Skeletal muscle tissue (tissue), 4 donors: ENCODE measurements around the gene C22orf23. TPM values are rescaled to one million over a fixed set of nuclear protein-coding genes. Genes with fewer than 3 reads are reported as not detected.
A peak's percentile ranks its signal among the peaks of the same experiment; 100 is the strongest.

Experiments used
- H3K27ac ChIP-seq: one replicate; pipeline ENCODE4 v1.7.0; 2013; ENCODE audit warnings: mild to moderate bottlenecking, low read depth, low read length, inconsistent platforms
- H3K27me3 ChIP-seq, 3 donors: one replicate each; pipeline ENCODE4 v1.7.0; 2013; ENCODE audit warnings: low read length in 3 of 3; ENCODE audit not compliant: control insufficient read depth in 3 of 3, insufficient read depth in 3 of 3
- H3K36me3 ChIP-seq, 3 donors: one replicate each; pipeline ENCODE4 v1.7.0; 2013; ENCODE audit warnings: low read length in 3 of 3; ENCODE audit not compliant: control insufficient read depth in 3 of 3, insufficient read depth in 3 of 3
- H3K4me1 ChIP-seq, 3 donors: one replicate each; pipeline ENCODE4 v1.7.0; 2013; ENCODE audit warnings: low read length in 3 of 3, mild to moderate bottlenecking in 3 of 3; ENCODE audit not compliant: control insufficient read depth in 3 of 3, insufficient read depth in 3 of 3
- H3K4me3 ChIP-seq, 3 donors: one replicate each; pipeline ENCODE4 v1.7.0; 2013; ENCODE audit warnings: low read length in 3 of 3
- H3K9ac ChIP-seq, 3 donors: one replicate each; pipeline ENCODE4 v1.7.0; 2013; ENCODE audit warnings: low read length in 3 of 3, mild to moderate bottlenecking in 3 of 3, moderate library complexity in 2 of 3, low read depth in 1 of 3
- H3K9me3 ChIP-seq, 3 donors: one replicate each; pipeline ENCODE4 v1.7.0; 2013; ENCODE audit warnings: low read length in 3 of 3; ENCODE audit not compliant: control insufficient read depth in 3 of 3
- total RNA-seq: library from RNA; depleted of rRNA; stranded (reverse); fragments of >200 nt; gene quantifications from one replicate; pipeline ENCODE4 v1.2.3, GENCODE V29; 2014
- donor health status: Osteomylitis.

C22orf23 gene
- total RNA-seq, 1 donor from 2014 or later = 0.52 TPM

DNA sequence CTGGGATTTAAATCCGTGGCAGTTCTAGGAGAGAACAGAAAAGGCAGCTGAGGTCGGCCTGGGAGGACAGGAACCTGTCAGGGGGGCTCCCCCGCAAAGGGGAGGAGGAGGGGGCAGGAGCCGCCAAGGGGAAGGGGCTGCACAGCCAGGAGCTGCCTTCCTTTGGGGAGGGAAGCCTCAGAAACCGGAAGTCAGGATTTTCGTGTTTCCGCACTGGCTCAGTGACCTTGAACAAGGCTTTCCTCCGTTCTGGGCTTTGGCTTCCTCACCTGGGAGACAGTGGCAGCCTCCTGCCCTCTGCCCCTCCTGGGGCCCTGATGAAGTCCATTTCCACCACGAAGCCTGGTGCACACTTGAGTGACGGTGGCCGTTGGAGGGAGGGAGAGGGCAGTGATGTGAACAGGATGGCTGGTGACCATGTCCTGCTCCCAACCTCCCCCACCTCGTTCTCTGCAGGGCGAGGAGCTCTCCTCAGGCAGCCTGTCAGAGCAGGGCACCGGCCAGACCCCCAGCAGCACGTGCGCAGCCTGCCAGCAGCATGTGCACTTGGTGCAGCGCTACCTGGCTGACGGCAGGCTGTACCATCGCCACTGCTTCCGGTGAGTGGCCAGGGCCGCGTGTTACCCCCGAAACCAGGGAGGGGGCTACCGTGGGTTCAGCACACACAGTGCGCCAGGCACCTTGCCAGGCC lies 34.7 kb downstream of the C22orf23 start:
- Histone ChIP-seq H3K36me3 (peaks cover 17 to 32% (median 21%) of the 10 kb centered on the region in 3 donors), H3K27ac (no peak overlapping the region), H3K4me1 (peaks cover 0 to 12% (median 0%) of the 10 kb centered on the region in 3 donors), H3K27me3 (no peaks in the 10 kb centered on the region), H3K9me3 (no peaks in the 10 kb centered on the region), H3K9ac (no peak overlapping the region), H3K4me3 (no peak overlapping the region)

DNA sequence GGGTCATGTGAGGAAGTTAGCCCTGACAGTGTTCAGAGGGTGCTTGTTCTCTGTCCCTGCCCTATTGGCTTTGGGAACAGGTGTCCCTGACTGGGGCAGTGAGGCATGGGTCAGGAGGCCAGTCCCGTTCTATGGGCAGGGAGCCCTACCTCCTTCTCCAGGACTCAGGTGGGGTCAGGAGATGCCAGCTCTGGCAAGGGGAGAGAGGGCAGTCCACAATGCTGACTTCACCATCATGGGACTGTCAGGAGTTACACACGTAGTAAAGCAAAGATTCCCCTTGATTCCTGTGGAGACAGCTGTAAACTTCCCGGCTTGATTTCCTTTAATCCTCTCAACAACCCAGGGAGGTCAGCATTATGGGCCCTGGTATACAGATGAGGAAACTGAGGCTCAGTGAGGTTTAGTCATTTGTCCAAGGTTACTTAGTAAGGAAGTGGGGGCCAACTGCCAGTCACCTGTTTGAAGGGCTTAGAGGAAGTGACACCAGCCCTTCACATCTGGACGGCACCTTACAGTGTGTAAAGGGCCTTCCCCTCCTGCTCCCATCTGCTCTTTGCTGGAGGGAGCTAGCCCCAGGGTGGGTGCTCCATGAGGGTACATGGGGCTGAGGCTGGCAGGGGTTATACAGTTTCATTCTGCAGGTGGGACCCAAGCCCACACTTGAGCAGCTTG lies 35.4 kb downstream of the C22orf23 start:
- Histone ChIP-seq H3K4me1 (peaks cover 0 to 12% (median 3%) of the 10 kb centered on the region in 3 donors), H3K27ac (no peak overlapping the region), H3K27me3 (no peaks in the 10 kb centered on the region), H3K9me3 (no peaks in the 10 kb centered on the region), H3K36me3 (peaks cover 17 to 31% (median 19%) of the 10 kb centered on the region in 3 donors), H3K4me3 (no peak overlapping the region), H3K9ac (no peak overlapping the region)

DNA sequence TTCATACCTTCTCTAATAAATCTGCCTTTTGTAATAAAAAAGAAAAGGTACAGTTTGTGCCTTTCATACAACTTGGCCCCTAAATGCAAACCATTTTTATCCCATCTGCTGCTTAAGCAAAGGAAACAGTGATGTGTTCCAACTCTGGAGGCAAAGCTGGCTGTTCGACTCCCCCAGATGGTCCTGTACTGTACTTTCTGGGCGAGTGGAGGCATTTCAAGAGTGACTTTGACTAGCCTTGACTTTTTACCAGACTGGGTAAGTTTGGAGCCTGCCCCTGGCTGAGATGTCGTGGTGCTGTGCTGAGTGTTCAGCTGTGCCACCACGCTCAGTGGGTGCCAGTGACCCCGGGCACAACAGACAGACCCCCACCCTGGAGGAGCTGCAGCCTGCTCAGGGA lies 37.1 kb downstream of the C22orf23 start:
- Histone ChIP-seq H3K36me3 (peaks cover 17 to 34% (median 23%) of the 10 kb centered on the region in 3 donors), H3K9ac (no peak overlapping the region), H3K27me3 (no peaks in the 10 kb centered on the region), H3K27ac (no peak overlapping the region), H3K4me3 (no peak overlapping the region), H3K9me3 (no peaks in the 10 kb centered on the region), H3K4me1 (peaks cover 0 to 19% (median 3%) of the 10 kb centered on the region in 3 donors)

DNA sequence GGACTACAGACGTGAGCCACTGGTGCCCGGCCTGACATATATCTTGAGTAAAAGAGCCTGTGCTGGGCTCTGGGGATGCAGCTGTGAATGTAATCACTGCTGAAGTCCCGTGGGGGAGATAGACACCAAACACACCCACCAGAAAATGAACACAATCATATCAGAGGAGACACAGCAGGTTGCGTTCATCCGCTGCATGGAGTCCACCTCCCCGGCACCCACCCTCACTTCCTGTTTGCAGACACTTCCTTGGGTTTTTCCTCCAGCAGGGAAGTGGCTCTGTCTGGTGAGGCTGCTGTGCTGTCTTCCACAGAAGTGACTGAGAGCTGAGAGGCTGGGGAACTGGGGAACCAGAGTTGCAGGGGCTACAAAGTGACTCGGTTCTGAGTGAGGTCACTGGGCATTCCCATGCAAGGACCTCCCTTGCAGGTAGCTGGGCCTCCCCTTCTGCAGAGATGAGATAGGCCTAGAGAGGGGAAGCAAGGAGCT lies 40.1 kb downstream of the C22orf23 start:
- H3K4me3 ChIP-seq = no peak overlapping the region
- peaks cover 0 to 16% (median 3%) of the 10 kb centered on the region in 3 donors for H3K4me1 ChIP-seq
- no peaks in the 10 kb centered on the region for H3K9me3 ChIP-seq
- H3K9ac ChIP-seq = no peak overlapping the region
- peaks cover 17 to 25% (median 20%) of the 10 kb centered on the region in 3 donors for H3K36me3 ChIP-seq
- H3K27me3 ChIP-seq = no peaks in the 10 kb centered on the region
- no peak overlapping the region for H3K27ac ChIP-seq

DNA sequence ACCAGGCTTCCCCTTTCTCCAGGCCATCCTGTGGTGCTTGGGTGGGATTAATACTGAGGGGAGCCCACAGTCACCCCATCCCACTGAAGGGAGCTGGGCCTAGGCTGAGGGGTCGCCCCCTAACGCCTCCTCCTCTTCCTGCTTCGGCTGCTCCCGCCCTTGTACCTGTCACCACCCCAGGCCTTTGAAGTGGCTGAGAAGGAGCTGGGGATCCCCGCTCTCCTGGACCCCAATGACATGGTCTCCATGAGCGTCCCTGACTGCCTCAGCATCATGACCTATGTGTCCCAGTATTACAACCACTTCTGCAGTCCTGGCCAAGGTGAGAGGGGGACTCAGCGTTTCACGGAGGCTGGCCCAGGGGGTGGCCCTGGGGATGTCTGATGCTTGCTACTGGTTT lies 41.2 kb downstream of the C22orf23 start:
- Histone ChIP-seq H3K9me3 (no peaks in the 10 kb centered on the region), H3K36me3 (peaks cover 8 to 14% (median 13%) of the 10 kb centered on the region in 3 donors), H3K9ac (no peak overlapping the region), H3K27ac (no peak overlapping the region), H3K27me3 (no peaks in the 10 kb centered on the region), H3K4me1 (peaks cover 6 to 17% (median 10%) of the 10 kb centered on the region in 3 donors), H3K4me3 (no peak overlapping the region)

DNA sequence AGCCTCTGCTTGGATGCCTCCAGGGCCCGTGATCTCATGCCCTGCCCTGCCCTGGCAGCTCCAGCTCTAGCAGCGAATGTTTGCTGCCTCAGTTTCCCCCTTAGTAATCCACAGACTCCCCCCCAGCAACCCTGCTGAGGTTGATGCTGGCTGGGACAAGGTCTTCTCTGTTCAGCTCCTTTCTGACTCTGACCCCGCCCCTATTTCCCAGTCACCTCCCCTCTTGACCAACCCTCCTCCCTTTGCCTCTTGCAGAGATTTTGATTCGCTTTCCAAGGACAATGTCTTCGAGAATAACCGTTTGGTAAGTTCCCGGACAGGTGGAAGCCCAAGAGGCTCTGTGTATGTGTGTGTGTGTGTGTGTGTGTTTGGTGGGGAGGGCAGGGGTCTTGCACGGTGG lies 41.7 kb downstream of the C22orf23 start:
- no peak overlapping the region for H3K27ac ChIP-seq
- no peaks in the 10 kb centered on the region for H3K9me3 ChIP-seq
- H3K4me1 ChIP-seq = peaks cover 10 to 20% (median 15%) of the 10 kb centered on the region in 3 donors
- no peak overlapping the region for H3K4me3 ChIP-seq
- H3K36me3 ChIP-seq = peaks cover 7 to 14% (median 11%) of the 10 kb centered on the region in 3 donors
- no peaks in the 10 kb centered on the region for H3K27me3 ChIP-seq
- no peak overlapping the region for H3K9ac ChIP-seq

DNA sequence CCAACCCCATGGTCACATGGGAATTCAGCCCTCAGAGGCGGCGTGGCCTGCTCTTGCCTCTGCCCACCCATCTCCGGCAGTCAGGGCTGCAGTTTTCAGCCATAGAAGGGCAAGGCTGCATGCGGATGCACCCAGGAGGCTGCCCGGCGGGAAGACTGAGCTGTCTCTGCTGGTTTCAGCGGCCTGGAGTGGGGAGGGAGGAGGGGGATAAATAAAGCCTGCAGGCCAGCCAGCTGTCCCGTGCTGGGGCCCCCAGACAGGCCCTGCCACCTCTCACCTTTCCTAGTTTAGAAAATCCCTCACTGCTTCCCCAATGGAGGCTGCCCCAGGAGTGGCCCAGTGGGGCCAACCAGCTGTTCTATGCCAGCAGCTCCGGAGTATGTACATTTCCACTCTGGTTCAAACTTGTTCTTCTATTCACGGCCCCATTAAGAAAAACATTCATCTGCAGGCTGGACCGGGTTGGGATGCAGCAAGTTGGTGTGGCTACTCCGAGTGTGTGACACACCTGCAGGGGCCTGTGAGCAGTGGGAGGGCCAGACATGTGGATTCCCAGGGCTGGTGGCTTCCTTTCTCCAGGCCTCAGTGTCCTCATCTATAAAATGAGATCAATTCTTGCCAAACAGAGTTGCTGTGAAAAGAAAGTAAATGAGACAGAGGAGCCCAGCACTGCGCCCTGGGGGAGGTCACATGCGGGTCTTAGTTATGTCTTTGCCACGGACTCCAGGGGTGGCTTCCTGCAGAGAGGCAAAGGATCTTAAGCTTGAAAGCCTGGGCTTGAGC lies 42.3 kb downstream of the C22orf23 start:
- H3K27ac ChIP-seq = no peak overlapping the region
- no peak overlapping the region for H3K4me3 ChIP-seq
- H3K36me3 ChIP-seq = peaks cover 2 to 11% (median 9%) of the 10 kb centered on the region in 3 donors
- H3K9me3 ChIP-seq = no peaks in the 10 kb centered on the region
- H3K9ac ChIP-seq = peak overlapping the region in 1 of 3 donors; percentile 25
- no peaks in the 10 kb centered on the region for H3K27me3 ChIP-seq
- peaks cover 10 to 20% (median 15%) of the 10 kb centered on the region in 3 donors for H3K4me1 ChIP-seq

DNA sequence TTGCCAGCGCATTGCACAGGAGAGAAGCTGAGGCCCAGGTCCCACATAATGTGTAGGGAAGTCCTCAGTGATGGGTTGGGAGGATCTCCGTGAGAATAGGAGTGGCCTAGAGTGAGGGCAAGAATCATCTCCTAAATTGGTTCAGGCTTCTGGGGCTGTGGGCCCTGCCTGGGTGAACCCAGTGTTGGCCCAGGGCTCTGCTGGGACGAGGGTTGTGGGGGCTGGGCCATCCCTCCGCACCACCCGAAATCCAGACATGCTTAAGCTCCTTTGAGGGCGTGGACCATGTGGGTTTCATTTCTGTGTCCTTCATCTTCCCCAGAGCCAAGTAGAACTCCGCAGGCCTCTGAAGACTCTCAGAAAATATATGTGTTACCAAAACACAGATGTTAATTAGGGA lies 43.6 kb downstream of the C22orf23 start:
- peaks cover 20 to 28% (median 25%) of the 10 kb centered on the region in 3 donors for H3K4me1 ChIP-seq
- no peaks in the 10 kb centered on the region for H3K27me3 ChIP-seq
- H3K4me3 ChIP-seq = no peak overlapping the region
- no peaks in the 10 kb centered on the region for H3K9me3 ChIP-seq
- H3K9ac ChIP-seq = no peak overlapping the region
- H3K36me3 ChIP-seq = peaks cover 2 to 9% (median 8%) of the 10 kb centered on the region in 3 donors
- no peak overlapping the region for H3K27ac ChIP-seq

DNA sequence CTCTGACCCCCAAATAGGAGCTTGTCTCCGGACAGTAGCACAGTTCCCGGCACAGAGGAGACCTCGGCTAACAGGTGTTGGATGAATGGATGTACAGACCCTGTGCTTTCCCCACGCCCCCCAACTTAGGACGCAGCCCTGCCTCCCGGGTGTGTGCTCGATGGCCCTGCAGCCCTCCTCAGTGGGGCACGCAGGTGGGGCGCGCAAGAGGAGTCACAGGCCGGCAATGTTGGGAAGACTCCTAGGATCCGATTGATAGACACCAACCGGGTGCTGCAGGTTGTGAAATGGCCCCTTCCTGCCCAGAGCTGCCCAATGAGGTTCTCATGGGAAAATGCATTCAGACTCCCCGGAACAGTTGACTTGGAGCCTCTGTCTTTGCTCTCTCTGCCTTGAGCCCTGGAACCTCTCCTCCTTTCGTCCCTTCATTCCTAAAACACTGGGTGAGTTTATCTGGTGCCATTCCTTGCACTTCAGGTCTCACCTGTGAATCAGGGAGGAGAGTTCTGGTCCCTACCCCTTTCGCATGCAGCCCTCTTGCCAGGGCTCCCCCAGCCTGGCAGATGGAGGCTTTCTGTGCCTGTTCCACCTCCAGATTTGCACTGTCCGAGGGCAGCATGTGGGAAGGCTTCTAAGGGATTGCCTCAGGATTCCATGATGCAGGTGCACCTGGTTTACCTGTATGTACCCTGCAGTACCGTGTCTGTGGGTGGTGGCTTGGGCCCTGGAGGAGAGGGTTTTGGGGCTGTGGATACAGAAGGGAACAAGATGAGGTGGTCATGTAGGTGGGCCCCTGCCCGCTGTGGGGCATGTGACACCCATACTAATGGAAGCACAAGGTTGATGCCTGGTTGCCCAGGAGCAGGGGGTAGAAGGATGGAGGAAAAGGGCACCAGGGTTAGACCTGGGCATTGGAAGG lies 46.1 kb downstream of the C22orf23 start:
- peak overlapping the region; percentile 12 to 81 (median 70) for H3K9ac ChIP-seq
- no peaks in the 10 kb centered on the region for H3K9me3 ChIP-seq
- peak overlapping the region; percentile 52 to 76 (median 65) for H3K4me3 ChIP-seq
- H3K36me3 ChIP-seq = peaks cover 0 to 3% (median 2%) of the 10 kb centered on the region in 3 donors
- H3K4me1 ChIP-seq = peaks cover 20 to 29% (median 27%) of the 10 kb centered on the region in 3 donors
- H3K27me3 ChIP-seq = no peaks in the 10 kb centered on the region
- H3K27ac ChIP-seq = peak overlapping the region; percentile 56
